Spleen (tissue), 11 donors: ENCODE data around the gene ADARB1. TPM values are rescaled to one million over a fixed set of nuclear protein-coding genes. Genes with fewer than 3 reads are reported as not detected.

Source experiments
- DNase-seq: peaks from one replicate; pipeline ENCODE4 v3.0.0-alpha.2; 2020
- H3K27ac ChIP-seq, 8 donors: fragments of 200-600 bp; sonication (generic) in 7 of 8; 1 replicate in 4 of 8; 2 replicates in 4 of 8; pipeline versions ENCODE4 v1.5.0 to v1.8.0; 2016 to 2021; ENCODE audit warnings: inconsistent platforms in 4 of 8, mild to moderate bottlenecking in 4 of 8, moderate library complexity in 1 of 8
- H3K27me3 ChIP-seq, 7 donors: fragments of 200-600 bp; sonication (generic) in 6 of 7; replicated peaks in 1 of 7; 1 replicate in 4 of 7; 2 replicates in 3 of 7; pipeline versions ENCODE4 v1.5.0 to v1.8.0; 2016 to 2021; ENCODE audit warnings: inconsistent platforms in 3 of 7, mild to moderate bottlenecking in 1 of 7
- H3K36me3 ChIP-seq, 6 donors: fragments of 200-600 bp; sonication (generic) in 5 of 6; 1 replicate in 4 of 6; 2 replicates in 2 of 6; pipeline versions ENCODE4 v1.5.0 to v1.8.0; 2016 to 2021; ENCODE audit warnings: inconsistent platforms in 2 of 6
- H3K4me1 ChIP-seq, 6 donors: fragments of 200-600 bp; sonication (generic) in 5 of 6; 1 replicate in 3 of 6; 2 replicates in 3 of 6; pipeline versions ENCODE4 v1.5.0 to v1.8.0; 2016 to 2021; ENCODE audit warnings: inconsistent platforms in 3 of 6
- H3K4me3 ChIP-seq, 8 donors: fragments of 200-600 bp; sonication (generic) in 7 of 8; 1 replicate in 4 of 8; 2 replicates in 4 of 8; pipeline versions ENCODE4 v1.5.0 to v1.8.0; 2016 to 2021; ENCODE audit warnings: inconsistent platforms in 4 of 8, mild to moderate bottlenecking in 4 of 8, moderate library complexity in 2 of 8
- H3K9me3 ChIP-seq, 8 donors: fragments of 200-600 bp; sonication (generic) in 7 of 8; 1 replicate in 4 of 8; 2 replicates in 4 of 8; pipeline versions ENCODE4 v1.5.0 to v1.8.0; 2016 to 2021; ENCODE audit warnings: inconsistent platforms in 4 of 8
- POLR2A ChIP-seq, 3 donors: fragments of 450-650 bp; IDR thresholded peaks; one replicate each; pipeline ENCODE4 v1.5.1; 2017; ENCODE audit warnings: antibody characterized with exemption in 3 of 3, mild to moderate bottlenecking in 1 of 3
- POLR2AphosphoS5 ChIP-seq, 3 donors: sonication (generic); formaldehyde crosslinking; IDR thresholded peaks; one replicate each; pipeline ENCODE4 v1.5.1; 2017; ENCODE audit warnings: antibody characterized with exemption in 3 of 3
- WGBS, 5 donors: extraction: QIAGEN DNeasy Blood & Tissue Kit in 3 of 5; methylation state at CpG; one replicate each; pipeline versions ENCODE4 v1.1.5 to v1.1.7; 2013 to 2018; 5-methylcytosine and 5-hydroxymethylcytosine counted together
- intact Hi-C: fragments of 100-400 bp; cut with DNase I; formaldehyde crosslinking; loops from one replicate; pipeline ENCODE4 v1.15.0; 2023; ENCODE audit warnings: low total_unique reads
- polyA plus RNA-seq, 3 donors: library from polyadenylated mRNA; stranded (reverse); fragments of 200-250 nt; gene quantifications; one replicate each; pipeline ENCODE4 v1.2.1, GENCODE V29; 2013
- total RNA-seq, 7 donors: library from RNA; depleted of rRNA in 3 of 7; stranded (reverse); fragments of >200 nt in 3 of 7; fragmentation: NEBNext Ultra II Directional in 4 of 7; extraction: Animal tissue kit (Norgen Biotek cat#: 25700) in 4 of 7; gene quantifications; one replicate each; pipeline versions ENCODE4 v1.1.0 to v1.2.1, GENCODE V29; 2016 to 2021
- TF ChIP-seq, protein P1 (sequence below), 11 experiments: fragments of 200-600 bp in 7 of 11; fragments of 450-650 bp in 4 of 11; sonication (generic) in 4 of 11; IDR thresholded peaks in 8 of 11; conservative IDR thresholded peaks in 3 of 11; 1 replicate in 7 of 11; 2 replicates in 4 of 11; pipeline versions ENCODE4 v1.4.0 to v1.8.0; 2016 to 2021; ENCODE audit warnings: antibody characterized with exemption in 11 of 11, inconsistent platforms in 4 of 11, mild to moderate bottlenecking in 1 of 11
- donor health status: healthy with polysubstance abuse.
- donor health status: DM: no; HTN: no; CAD: no; lungs with moderate emphysema.
- donor health status: DM: no; HTN: no; CAD: no.
- donor health status: Bipolar disorder and iron deficiency.
- donor health status: healthy.
- donor health status: DM: no; HTN: no; CAD: no.
- donor health status: DM: yes; HTN: yes; CAD: no.

ADARB1 gene
- total and polyA plus RNA-seq, 10 donors, result 9.1 to 50.8 (median 29.0) TPM

- intact Hi-C loops, result no loop called here
- H3K27me3 ChIP-seq, result no peaks in the 10 kb centered on the region
- WGBS, 5 donors, result 75 to 85% (median 85%) methylated on average over 1 of the region's 1 CpG
- no peaks in the 10 kb centered on the region for H3K4me1 ChIP-seq
- DNase-seq, result no peak
- TF ChIP-seq POLR2A (IDR thresholded peaks at IDR 0.05), result no peak
- peaks cover 6 to 99% (median 67%) of the 10 kb centered on the region in 6 donors for H3K36me3 ChIP-seq
- no peak overlapping the region for H3K27ac ChIP-seq
- H3K4me3 ChIP-seq, result no peak overlapping the region
- H3K9me3 ChIP-seq, result peaks cover 8 to 23% (median 20%) of the 10 kb centered on the region in 8 donors
Measured at GRCh38 chr21:45182958-45183357, 108.6 kb downstream of the ADARB1 start.

- 70 to 86% (median 74%) methylated on average over 2 of the region's 2 CpGs for WGBS, 5 donors
- intact Hi-C loops, result no loop called here
- Histone ChIP-seq H3K9me3 (peaks cover 10 to 32% (median 29%) of the 10 kb centered on the region in 8 donors), H3K36me3 (peaks cover 6 to 99% (median 69%) of the 10 kb centered on the region in 6 donors), H3K4me3 (no peak overlapping the region), H3K27ac (no peak overlapping the region), H3K27me3 (no peaks in the 10 kb centered on the region), H3K4me1 (no peaks in the 10 kb centered on the region)
- TF ChIP-seq POLR2AphosphoS5 (IDR thresholded peaks at IDR 0.05) (no peak), POLR2A (IDR thresholded peaks at IDR 0.05) (no peak)
- TF ChIP-seq, protein P1, sequence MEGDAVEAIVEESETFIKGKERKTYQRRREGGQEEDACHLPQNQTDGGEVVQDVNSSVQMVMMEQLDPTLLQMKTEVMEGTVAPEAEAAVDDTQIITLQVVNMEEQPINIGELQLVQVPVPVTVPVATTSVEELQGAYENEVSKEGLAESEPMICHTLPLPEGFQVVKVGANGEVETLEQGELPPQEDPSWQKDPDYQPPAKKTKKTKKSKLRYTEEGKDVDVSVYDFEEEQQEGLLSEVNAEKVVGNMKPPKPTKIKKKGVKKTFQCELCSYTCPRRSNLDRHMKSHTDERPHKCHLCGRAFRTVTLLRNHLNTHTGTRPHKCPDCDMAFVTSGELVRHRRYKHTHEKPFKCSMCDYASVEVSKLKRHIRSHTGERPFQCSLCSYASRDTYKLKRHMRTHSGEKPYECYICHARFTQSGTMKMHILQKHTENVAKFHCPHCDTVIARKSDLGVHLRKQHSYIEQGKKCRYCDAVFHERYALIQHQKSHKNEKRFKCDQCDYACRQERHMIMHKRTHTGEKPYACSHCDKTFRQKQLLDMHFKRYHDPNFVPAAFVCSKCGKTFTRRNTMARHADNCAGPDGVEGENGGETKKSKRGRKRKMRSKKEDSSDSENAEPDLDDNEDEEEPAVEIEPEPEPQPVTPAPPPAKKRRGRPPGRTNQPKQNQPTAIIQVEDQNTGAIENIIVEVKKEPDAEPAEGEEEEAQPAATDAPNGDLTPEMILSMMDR (IDR thresholded peaks at IDR 0.05 in 8 of 11, conservative IDR thresholded peaks at IDR 0.05 in 3 of 11), result no peak
- DNase-seq, result no peak
Measured at GRCh38 chr21:45183852-45184251, 109.5 kb downstream of the ADARB1 start.

GRCh38 chr21:45184869-45185268 lies 110.5 kb downstream of the ADARB1 start:
- H3K36me3 ChIP-seq, result peaks cover 9 to 100% (median 76%) of the 10 kb centered on the region in 6 donors
- no peak for DNase-seq

DNA sequence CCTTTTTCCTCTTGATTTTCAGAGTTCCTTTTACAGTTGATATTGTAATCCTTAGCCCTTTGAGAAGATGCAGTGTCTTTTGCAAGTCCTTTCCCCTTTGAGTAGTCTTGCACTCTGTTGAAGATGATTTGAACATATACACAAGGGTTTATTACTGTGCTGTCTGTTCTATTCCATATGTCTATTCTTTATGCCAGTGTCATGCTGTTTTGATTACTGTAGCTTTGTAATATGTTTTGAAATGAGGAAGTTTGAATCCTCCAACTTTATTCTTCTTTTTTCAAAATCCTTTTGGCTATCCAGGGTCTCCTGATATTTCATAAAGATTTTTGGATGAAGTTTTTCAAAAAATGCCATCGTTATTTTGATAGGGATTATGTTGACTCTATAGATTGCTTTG lies 112.3 kb downstream of the ADARB1 start:
- Histone ChIP-seq H3K4me3 (no peak overlapping the region), H3K27ac (no peak overlapping the region), H3K4me1 (no peaks in the 10 kb centered on the region), H3K36me3 (peaks cover 9 to 99% (median 76%) of the 10 kb centered on the region in 6 donors), H3K27me3 (no peaks in the 10 kb centered on the region), H3K9me3 (peaks cover 10 to 54% (median 51%) of the 10 kb centered on the region in 8 donors)
- intact Hi-C loops, result no loop called here
- no peak for TF ChIP-seq POLR2A (IDR thresholded peaks at IDR 0.05)
- TF ChIP-seq, protein P1 (IDR thresholded peaks at IDR 0.05 in 8 of 11, conservative IDR thresholded peaks at IDR 0.05 in 3 of 11), result no peak
- no peak for DNase-seq
- 88 to 100% (median 94%) methylated on average over 1 of the region's 1 CpG for WGBS, 5 donors

More at GRCh38 chr21:45184869-45185268, 110.5 kb downstream of the ADARB1 start:
- H3K27me3 ChIP-seq, result no peaks in the 10 kb centered on the region
- WGBS, 5 donors, result 95 to 98% (median 97%) methylated on average over 11 of the region's 11 CpGs
- peaks cover 10 to 42% (median 39%) of the 10 kb centered on the region in 8 donors for H3K9me3 ChIP-seq
- no peaks in the 10 kb centered on the region for H3K4me1 ChIP-seq
- intact Hi-C loops, result no loop called here
- no peak overlapping the region for H3K27ac ChIP-seq
- no peak for TF ChIP-seq POLR2AphosphoS5 (IDR thresholded peaks at IDR 0.05)
- TF ChIP-seq, protein P1 (IDR thresholded peaks at IDR 0.05 in 8 of 11, conservative IDR thresholded peaks at IDR 0.05 in 3 of 11), result no peak
- no peak for TF ChIP-seq POLR2A (IDR thresholded peaks at IDR 0.05)
- H3K4me3 ChIP-seq, result no peak overlapping the region

- intact Hi-C loops, result no loop called here
- H3K36me3 ChIP-seq, result peaks cover 9 to 98% (median 72%) of the 10 kb centered on the region in 6 donors
Measured at GRCh38 chr21:45187646-45188045, 113.3 kb downstream of the ADARB1 start.

More at GRCh38 chr21:45187646-45188045, 113.3 kb downstream of the ADARB1 start:
- TF ChIP-seq POLR2A (IDR thresholded peaks at IDR 0.05) (no peak), POLR2AphosphoS5 (IDR thresholded peaks at IDR 0.05) (no peak)
- TF ChIP-seq, protein P1 (IDR thresholded peaks at IDR 0.05 in 8 of 11, conservative IDR thresholded peaks at IDR 0.05 in 3 of 11), result no peak
- Histone ChIP-seq H3K9me3 (peaks cover 10 to 54% (median 51%) of the 10 kb centered on the region in 8 donors), H3K27me3 (no peaks in the 10 kb centered on the region), H3K4me3 (no peak overlapping the region), H3K27ac (no peak overlapping the region), H3K4me1 (no peaks in the 10 kb centered on the region)
- 95 to 100% (median 98%) methylated on average over 1 of the region's 1 CpG for WGBS, 5 donors
- DNase-seq, result no peak
